ENCODE measurements around the gene MLH3.
A peak's percentile ranks its signal among the peaks of the same experiment; 100 is the strongest.

Gene MLH3

GRCh38 chr14:74968811-74969210 lies 82.5 kb downstream of the MLH3 start:
- DNase-seq (ENCODE audit: low spot score) (no peak), FAIRE-seq (no peak)

DNA sequence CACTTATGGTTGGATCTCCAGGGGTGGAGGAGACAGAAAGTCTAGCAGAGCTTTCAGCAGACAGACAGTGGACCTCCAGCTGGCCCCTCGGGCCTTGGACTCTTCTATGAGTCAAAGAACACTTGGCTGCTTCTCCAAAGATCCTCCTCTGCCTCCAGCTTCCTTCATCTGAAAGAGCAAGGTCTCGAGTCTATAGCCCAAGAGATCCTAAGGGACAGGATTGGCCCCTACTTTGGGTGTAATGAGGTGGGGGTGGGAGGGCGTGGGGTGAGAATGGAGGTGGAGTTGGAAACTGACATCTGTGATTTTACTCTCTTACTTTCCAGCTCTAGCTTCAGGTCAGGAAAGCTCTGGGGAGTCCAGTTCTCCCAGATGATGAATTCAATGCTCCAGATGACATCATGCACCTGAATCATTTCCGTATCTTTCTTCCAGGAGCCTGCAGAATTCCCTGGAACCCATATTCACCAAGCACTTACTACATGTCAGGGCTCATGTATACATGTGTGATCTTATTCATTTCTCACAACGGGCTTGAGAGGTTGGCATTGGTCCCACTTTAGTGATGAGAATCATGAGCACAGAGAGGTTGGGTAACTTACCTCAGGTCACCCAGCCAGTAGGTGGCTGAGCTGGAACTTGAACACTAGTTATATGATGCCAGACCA lies 85.6 kb downstream of the MLH3 start:
- DNase-seq (ENCODE audit: low spot score) (peak; percentile 5), FAIRE-seq (no peak)

DNA sequence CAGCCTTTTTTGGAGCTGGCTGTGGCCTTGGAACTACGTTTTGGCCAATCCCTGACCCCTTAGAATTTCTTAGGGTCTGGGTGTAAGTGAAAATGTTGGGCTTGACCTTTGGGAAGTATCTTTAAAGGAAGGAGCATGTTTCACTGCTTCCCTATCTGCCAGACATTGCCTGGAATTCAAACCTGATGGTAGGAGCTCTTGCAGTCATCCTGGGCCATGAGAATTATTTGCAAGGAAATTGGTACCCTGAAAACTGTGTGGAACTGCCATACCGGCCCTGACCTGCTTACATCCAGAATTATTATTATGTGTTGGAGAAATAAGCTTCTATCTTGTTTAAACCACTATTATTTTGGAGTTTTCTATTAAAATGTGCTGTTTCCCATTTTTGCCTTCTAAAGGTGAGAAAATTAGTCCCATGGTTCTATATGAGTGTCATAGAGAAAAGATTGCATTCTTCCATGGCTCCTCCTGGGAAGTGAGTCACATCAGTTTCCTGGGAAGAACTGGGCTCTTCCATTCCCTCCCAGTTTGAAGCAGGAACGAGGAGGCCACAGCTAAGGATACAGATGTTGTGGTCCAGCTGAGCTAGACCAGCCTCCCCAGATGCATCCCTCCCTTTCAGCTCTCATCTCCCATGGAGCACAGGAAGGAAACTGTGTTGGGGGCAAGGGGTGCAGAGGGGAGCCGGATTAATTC lies 86.3 kb downstream of the MLH3 start:
- DNase-seq (ENCODE audit: low spot score) (peak; percentile 4), FAIRE-seq (no peak)
